GM21515 (cell line): ENCODE measurements around the gene MFSD6.
"Not testable (repeated sequence)": the region's sequence is repeated elsewhere in the genome, so short reads cannot be mapped to it uniquely, and the experiment has no call there.

Source experiments
- ATAC-seq: cut with Tn5 transposase; IDR thresholded peaks from one replicate; pipeline ENCODE4 v1.9.1; 2021; ENCODE audit not compliant: unreplicated experiment

MFSD6 gene

GRCh38 chr2:190494600-190495227 lies 86.6 kb downstream of the MFSD6 start:
- not testable (repeated sequence) for ATAC-seq

GRCh38 chr2:190497428-190497827 lies 89.3 kb downstream of the MFSD6 start:
- ATAC-seq = no peak

GRCh38 chr2:190499273-190499672 lies 91.1 kb downstream of the MFSD6 start:
- ATAC-seq = no peak

GRCh38 chr2:190500054-190500502 lies 91.9 kb downstream of the MFSD6 start:
- no peak for ATAC-seq

- ATAC-seq = no peak
Measured at GRCh38 chr2:190501231-190501630, 93.1 kb downstream of the MFSD6 start.

GRCh38 chr2:190501702-190502407 lies 93.7 kb downstream of the MFSD6 start:
- no peak for ATAC-seq

- no peak for ATAC-seq
Measured at GRCh38 chr2:190503088-190503487, 94.9 kb downstream of the MFSD6 start.

- ATAC-seq = no peak
Measured at GRCh38 chr2:190504912-190505311, 96.8 kb downstream of the MFSD6 start.

- no peak for ATAC-seq
Measured at GRCh38 chr2:190505696-190506095, 97.5 kb downstream of the MFSD6 start.

- ATAC-seq = no peak
Measured at GRCh38 chr2:190506666-190507065, 98.5 kb downstream of the MFSD6 start.

GRCh38 chr2:190507135-190507534 lies 99.0 kb downstream of the MFSD6 start:
- ATAC-seq = no peak

GRCh38 chr2:190509895-190510294 lies 101.7 kb downstream of the MFSD6 start:
- not testable (repeated sequence) for ATAC-seq

GRCh38 chr2:190511104-190511503 lies 102.9 kb downstream of the MFSD6 start:
- ATAC-seq = no peak

- no peak for ATAC-seq
Measured at GRCh38 chr2:190512539-190513095, 104.5 kb downstream of the MFSD6 start.

GRCh38 chr2:190513877-190514276 lies 105.7 kb downstream of the MFSD6 start:
- no peak for ATAC-seq

GRCh38 chr2:190514676-190515075 lies 106.5 kb downstream of the MFSD6 start:
- ATAC-seq = no peak

GRCh38 chr2:190515687-190516086 lies 107.5 kb downstream of the MFSD6 start:
- ATAC-seq = no peak

GRCh38 chr2:190517468-190517867 lies 109.3 kb downstream of the MFSD6 start:
- no peak for ATAC-seq

- ATAC-seq = no peak
Measured at GRCh38 chr2:190519975-190520767, 112.0 kb downstream of the MFSD6 start.

- ATAC-seq = no peak
Measured at GRCh38 chr2:190524928-190525327, 116.8 kb downstream of the MFSD6 start.

GRCh38 chr2:190526105-190526750 lies 118.1 kb downstream of the MFSD6 start:
- ATAC-seq = no peak
